Heart left ventricle (tissue), 16 donors: Measurements from ENCODE around the gene F8. TPM values are rescaled to one million over a fixed set of nuclear protein-coding genes. Genes with fewer than 3 reads are reported as not detected.

Experiments used
- ATAC-seq, 4 donors: fragments of 200-7000 bp; cut with Tn5 transposase; one replicate each; pipeline ENCODE4 v1.9.1; 2020 to 2022; ENCODE audit warnings: moderate library complexity in 4 of 4, mild to moderate bottlenecking in 3 of 4, moderate number of reproducible peaks in 1 of 4
- DNase-seq, 5 donors: peaks; one replicate each; pipeline ENCODE4 v3.0.0-alpha.2; 2020
- H3K27ac ChIP-seq, 12 donors: fragments of 200-600 bp; sonication (generic) in 4 of 12; one replicate each; pipeline versions ENCODE4 v1.5.0 to v1.8.0; 2016 to 2022; ENCODE audit warnings: mild to moderate bottlenecking in 2 of 12
- H3K27me3 ChIP-seq, 9 donors: fragments of 200-600 bp; sonication (generic) in 2 of 9; one replicate each; pipeline versions ENCODE4 v1.5.1 to v1.8.0; 2016 to 2022; ENCODE audit warnings: mild to moderate bottlenecking in 3 of 9
- H3K36me3 ChIP-seq, 9 donors: fragments of 200-600 bp; sonication (generic) in 2 of 9; one replicate each; pipeline versions ENCODE4 v1.5.0 to v1.8.0; 2018 to 2022; ENCODE audit warnings: mild to moderate bottlenecking in 2 of 9
- H3K4me1 ChIP-seq, 12 donors: fragments of 200-600 bp; sonication (generic) in 4 of 12; one replicate each; pipeline versions ENCODE4 v1.5.0 to v1.8.0; 2016 to 2022; ENCODE audit warnings: mild to moderate bottlenecking in 3 of 12
- H3K4me3 ChIP-seq, 12 donors: fragments of 200-600 bp; sonication (generic) in 4 of 12; one replicate each; pipeline versions ENCODE4 v1.5.0 to v1.8.0; 2017 to 2022; ENCODE audit warnings: mild to moderate bottlenecking in 9 of 12, moderate library complexity in 4 of 12
- H3K9me3 ChIP-seq, 12 donors: fragments of 200-600 bp; sonication (generic) in 4 of 12; one replicate each; pipeline versions ENCODE4 v1.5.0 to v1.8.0; 2016 to 2022; ENCODE audit warnings: mild to moderate bottlenecking in 1 of 12
- CTCF ChIP-seq, 12 donors: fragments of 200-600 bp; sonication (generic) in 4 of 12; IDR thresholded peaks; one replicate each; pipeline versions ENCODE4 v1.5.0 to v1.8.0; 2018 to 2022; ENCODE audit warnings: antibody characterized with exemption in 12 of 12, mild to moderate bottlenecking in 5 of 12
- POLR2A ChIP-seq, 2 donors: fragments of 450-650 bp; IDR thresholded peaks; one replicate each; pipeline ENCODE4 v1.6.1; 2017; ENCODE audit warnings: antibody characterized with exemption in 2 of 2, mild to moderate bottlenecking in 2 of 2, moderate library complexity in 2 of 2
- WGBS, 4 donors: extraction: QIAGEN DNeasy Blood & Tissue Kit in 2 of 4; methylation state at CpG; one replicate each; pipeline versions ENCODE4 v1.1.5 to v1.1.7; 2013 to 2018; 5-methylcytosine and 5-hydroxymethylcytosine counted together
- intact Hi-C, 10 donors: fragments of 100-400 bp; cut with DNase I; formaldehyde crosslinking; loops; one replicate each; pipeline versions ENCODE4 v1.11.1 to v1.14.2; 2022
- polyA plus RNA-seq, 2 donors: library from polyadenylated mRNA; stranded (reverse); fragments of 200-250 nt; gene quantifications; one replicate each; pipeline ENCODE4 v1.2.3, GENCODE V29; 2013
- total RNA-seq, 9 donors: library from RNA; depleted of rRNA in 2 of 9; stranded (reverse); fragments of >200 nt in 2 of 9; fragmentation: NEBNext Ultra II Directional in 3 of 9; extraction: Animal tissue kit (Norgen Biotek cat#: 25700) in 3 of 9; gene quantifications; one replicate each; pipeline versions ENCODE4 v1.1.0 to v1.2.4, GENCODE V29; 2016 to 2023
- donor health status: ischemic (EF 13 %, LVEDD 7.1; RV severe dilation, severe dysfunction).
- donor health status: healthy with polysubstance abuse.
- donor health status: DM: no; HTN: yes; CAD: no.
- donor health status: DM: no; HTN: no; CAD: no.
- donor health status: ischemic (EF 25% LVEDD 6.9; RV normal size, moderate dysfunction).
- donor health status: ischemic (EF 25% LVEDD 5.7; RV mildly dilated, moderate dysfunction).
- donor health status: healthy.
- donor health status: DM: yes; HTN: yes; CAD: no.
- donor health status: ischemic (EF 35%, LVEDD 5.7; RV mildly dilated, moderate dysfunction).
- donor health status: nonischemic (EF 11% LVEDD 7.7; RV severe dilation, severe dysfunction).
- donor health status: DM: yes; HTN: yes; CAD: no.
- donor health status: PGD.
- donor health status: ischemic (EF 29% LVEDD 5.4; RV normal size, mild dysfunction).
- donor health status: nonischemic (EF 23%, LVEDD 6.1; RV moderate dilation, normal function).

F8 gene
- total and polyA plus RNA-seq, 11 donors = 26.9 to 75.1 (median 44.3) TPM

GRCh38 chrX:155056471-155056870 lies 33.9 kb upstream of the F8 start:
- no peak for DNase-seq
- ATAC-seq = no peak
- WGBS, 4 donors = 67 to 90% (median 83%) methylated on average over 1 of the region's 1 CpG
- intact Hi-C loops = loop anchor here in 9 of 10 donors (2.0 to 5.0 kb wide), 2 partner anchors 74 to 76 kb away; no protein-coding TSS in a partner anchor
- Histone ChIP-seq H3K27ac (peak overlapping the region in 1 of 12 donors; percentile 43), H3K9me3 (no peaks in the 10 kb centered on the region), H3K36me3 (peaks cover 0 to 62% (median 25%) of the 10 kb centered on the region in 9 donors), H3K4me1 (peaks cover 0 to 14% (median 5%) of the 10 kb centered on the region in 12 donors), H3K4me3 (no peak overlapping the region), H3K27me3 (no peaks in the 10 kb centered on the region)
- TF ChIP-seq POLR2A (IDR thresholded peaks at IDR 0.05) = no peak
- no peak for TF ChIP-seq CTCF (IDR thresholded peaks at IDR 0.05)

DNA sequence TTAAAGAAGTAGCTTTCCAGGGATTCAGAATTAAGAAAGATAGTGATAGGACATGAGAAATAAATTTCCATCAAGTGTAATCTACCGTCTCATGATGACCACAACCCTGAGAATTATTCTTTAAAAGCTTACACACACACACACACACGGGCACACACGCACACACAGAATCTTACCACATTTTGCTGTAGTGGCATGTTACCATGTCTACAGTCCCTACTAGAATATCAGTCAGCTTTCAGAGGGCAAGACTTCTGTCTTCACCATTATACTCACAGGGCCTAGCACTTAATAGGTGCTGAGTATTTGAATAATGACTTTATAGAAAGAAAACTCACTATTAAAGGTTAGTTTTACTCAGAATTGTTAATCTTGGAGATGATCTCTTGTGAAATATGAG lies 33.0 kb upstream of the F8 start:
- TF ChIP-seq CTCF (IDR thresholded peaks at IDR 0.05) (no peak), POLR2A (IDR thresholded peaks at IDR 0.05) (no peak)
- H3K9me3 ChIP-seq = no peaks in the 10 kb centered on the region
- DNase-seq = no peak
- H3K4me3 ChIP-seq = no peak overlapping the region
- no peak for ATAC-seq
- H3K36me3 ChIP-seq = peaks cover 0 to 60% (median 22%) of the 10 kb centered on the region in 9 donors
- no peaks in the 10 kb centered on the region for H3K27me3 ChIP-seq
- intact Hi-C loops = loop anchor here in 4 of 10 donors (2.0 to 5.0 kb wide), 2 partner anchors 71 to 73 kb away; no protein-coding TSS in a partner anchor
- no peak overlapping the region for H3K27ac ChIP-seq
- peaks cover 0 to 14% (median 5%) of the 10 kb centered on the region in 12 donors for H3K4me1 ChIP-seq
- 79 to 92% (median 86%) methylated on average over 3 of the region's 3 CpGs for WGBS, 4 donors

- Histone ChIP-seq H3K36me3 (peaks cover 0 to 53% (median 18%) of the 10 kb centered on the region in 9 donors), H3K27ac (no peak overlapping the region), H3K9me3 (no peaks in the 10 kb centered on the region), H3K27me3 (no peaks in the 10 kb centered on the region), H3K4me3 (no peak overlapping the region), H3K4me1 (peaks cover 0 to 14% (median 5%) of the 10 kb centered on the region in 12 donors)
- no peak for TF ChIP-seq CTCF (IDR thresholded peaks at IDR 0.05)
- TF ChIP-seq POLR2A (IDR thresholded peaks at IDR 0.05) = no peak
- no peak for ATAC-seq
- no peak for DNase-seq
- 78 to 92% (median 86%) methylated on average over 4 of the region's 4 CpGs for WGBS, 4 donors
- intact Hi-C loops = loop anchor here in 1 of 10 donors (2.0 kb wide), 1 partner anchor 69 kb away; no protein-coding TSS in a partner anchor
Observed at GRCh38 chrX:155054255-155054654, 31.7 kb upstream of the F8 start.

GRCh38 chrX:155053656-155054055 lies 31.1 kb upstream of the F8 start:
- ATAC-seq = no peak
- Histone ChIP-seq H3K27me3 (no peaks in the 10 kb centered on the region), H3K9me3 (no peaks in the 10 kb centered on the region), H3K36me3 (peaks cover 0 to 53% (median 18%) of the 10 kb centered on the region in 9 donors), H3K4me3 (no peak overlapping the region), H3K4me1 (peaks cover 0 to 14% (median 7%) of the 10 kb centered on the region in 12 donors), H3K27ac (no peak overlapping the region)
- no peak for DNase-seq
- 69 to 88% (median 80%) methylated on average over 3 of the region's 3 CpGs for WGBS, 4 donors
- no peak for TF ChIP-seq POLR2A (IDR thresholded peaks at IDR 0.05)
- TF ChIP-seq CTCF (IDR thresholded peaks at IDR 0.05) = no peak
- intact Hi-C loops = loop anchor here in 1 of 10 donors (2.0 kb wide), 1 partner anchor 69 kb away; no protein-coding TSS in a partner anchor
